Uterus (tissue), 2 donors: ENCODE results near the gene PPM1H.

ENCODE experiments used
- POLR2A ChIP-seq, 2 donors: fragments of 450-650 bp; IDR thresholded peaks; one replicate each; pipeline ENCODE4 v1.6.1; 2016; ENCODE audit warnings: antibody characterized with exemption in 2 of 2, mild to moderate bottlenecking in 1 of 2, moderate library complexity in 1 of 2
- TF ChIP-seq, protein P1 (sequence below), 4 experiments: fragments of 200-600 bp in 2 of 4; fragments of 450-650 bp in 2 of 4; sonication (generic) in 2 of 4; IDR thresholded peaks; one replicate each; pipeline ENCODE4 v1.5.1; 2016 to 2019; ENCODE audit warnings: antibody characterized with exemption in 4 of 4, mild to moderate bottlenecking in 2 of 4, moderate library complexity in 1 of 4

GRCh38 chr12:62868820-62869219, 66.1 kb downstream of the PPM1H start:
- TF ChIP-seq POLR2A (IDR thresholded peaks at IDR 0.05) = no peak
- TF ChIP-seq, protein P1, sequence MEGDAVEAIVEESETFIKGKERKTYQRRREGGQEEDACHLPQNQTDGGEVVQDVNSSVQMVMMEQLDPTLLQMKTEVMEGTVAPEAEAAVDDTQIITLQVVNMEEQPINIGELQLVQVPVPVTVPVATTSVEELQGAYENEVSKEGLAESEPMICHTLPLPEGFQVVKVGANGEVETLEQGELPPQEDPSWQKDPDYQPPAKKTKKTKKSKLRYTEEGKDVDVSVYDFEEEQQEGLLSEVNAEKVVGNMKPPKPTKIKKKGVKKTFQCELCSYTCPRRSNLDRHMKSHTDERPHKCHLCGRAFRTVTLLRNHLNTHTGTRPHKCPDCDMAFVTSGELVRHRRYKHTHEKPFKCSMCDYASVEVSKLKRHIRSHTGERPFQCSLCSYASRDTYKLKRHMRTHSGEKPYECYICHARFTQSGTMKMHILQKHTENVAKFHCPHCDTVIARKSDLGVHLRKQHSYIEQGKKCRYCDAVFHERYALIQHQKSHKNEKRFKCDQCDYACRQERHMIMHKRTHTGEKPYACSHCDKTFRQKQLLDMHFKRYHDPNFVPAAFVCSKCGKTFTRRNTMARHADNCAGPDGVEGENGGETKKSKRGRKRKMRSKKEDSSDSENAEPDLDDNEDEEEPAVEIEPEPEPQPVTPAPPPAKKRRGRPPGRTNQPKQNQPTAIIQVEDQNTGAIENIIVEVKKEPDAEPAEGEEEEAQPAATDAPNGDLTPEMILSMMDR (IDR thresholded peaks at IDR 0.05) = no peak
